SK-N-SH treated with all-trans-retinoic acid at 6 μM for 48 hours (cell line): ENCODE results near the gene ENPP3.

ENCODE experiments used
- ATAC-seq: fragments of 200-7000 bp; cut with Tn5 transposase; 3 replicates; pipeline ENCODE4 v1.9.1; 2020; ENCODE audit warnings: mild to moderate bottlenecking, moderate library complexity
- ARNTL ChIP-seq: fragments of 450-650 bp; formaldehyde crosslinking; IDR thresholded peaks from 2 replicates; pipeline ENCODE4 v1.5.0; 2020; ENCODE audit warnings: low read depth, mild to moderate bottlenecking, moderate library complexity, borderline replicate concordance
- CSRNP3 ChIP-seq: fragments of 250-450 bp; sonication (Bioruptor Pico); IDR thresholded peaks from 2 replicates; pipeline ENCODE4 v1.5.1; 2021; ENCODE audit warnings: mild to moderate bottlenecking, moderate library complexity
- ESRRG ChIP-seq: fragments of 250-450 bp; sonication (Bioruptor Pico); IDR thresholded peaks from 2 replicates; pipeline ENCODE4 v1.6.1; 2021; ENCODE audit warnings: mild to moderate bottlenecking
- GLIS3 ChIP-seq: fragments of 250-450 bp; sonication (Bioruptor Pico); IDR thresholded peaks from 2 replicates; pipeline ENCODE4 v1.5.0; 2020; ENCODE audit warnings: mild to moderate bottlenecking, moderate library complexity
- OSR1 ChIP-seq: fragments of 250-450 bp; sonication (Bioruptor Pico); IDR thresholded peaks from 2 replicates; pipeline ENCODE4 v1.8.0; 2022; ENCODE audit warnings: moderate library complexity, mild to moderate bottlenecking, inconsistent platforms
- PATZ1 ChIP-seq: fragments of 250-450 bp; sonication (Bioruptor Pico); IDR thresholded peaks from 2 replicates; pipeline ENCODE4 v1.8.0; 2020; ENCODE audit warnings: mild to moderate bottlenecking, moderate library complexity, borderline replicate concordance
- POU6F1 ChIP-seq: fragments of 250-450 bp; sonication (Bioruptor Pico); IDR thresholded peaks from 2 replicates; pipeline ENCODE4 v1.8.0; 2021; ENCODE audit warnings: low read depth, mild to moderate bottlenecking, moderate library complexity, borderline replicate concordance
- PPARA ChIP-seq: fragments of 250-450 bp; sonication (Bioruptor Pico); IDR thresholded peaks from 2 replicates; pipeline ENCODE4 v1.5.0; 2020; ENCODE audit warnings: mild to moderate bottlenecking, borderline replicate concordance
- SNAI2 ChIP-seq: fragments of 250-450 bp; sonication (Bioruptor Pico); IDR thresholded peaks from 2 replicates; pipeline ENCODE4 v1.5.0; 2020; ENCODE audit warnings: mild to moderate bottlenecking, moderate library complexity
- TCF4 ChIP-seq: fragments of 250-450 bp; sonication (Bioruptor Pico); IDR thresholded peaks from 2 replicates; pipeline ENCODE4 v1.8.0; 2021; ENCODE audit warnings: mild to moderate bottlenecking, moderate library complexity, borderline replicate concordance
- TOX ChIP-seq: fragments of 250-450 bp; sonication (Bioruptor Pico); IDR thresholded peaks from 2 replicates; pipeline ENCODE4 v1.8.0; 2021; ENCODE audit warnings: mild to moderate bottlenecking, moderate library complexity, borderline replicate concordance
- TSHZ2 ChIP-seq: fragments of 250-450 bp; sonication (Bioruptor Pico); IDR thresholded peaks from 2 replicates; pipeline ENCODE4 v1.5.0; 2020; ENCODE audit warnings: mild to moderate bottlenecking, moderate library complexity
- ZC3H10 ChIP-seq: fragments of 250-450 bp; sonication (Bioruptor Pico); IDR thresholded peaks from 2 replicates; pipeline ENCODE4 v1.5.1; 2021; ENCODE audit warnings: mild to moderate bottlenecking, moderate library complexity
- ZFP3 ChIP-seq: fragments of 250-450 bp; sonication (Bioruptor Pico); IDR thresholded peaks from 2 replicates; pipeline ENCODE4 v1.5.0; 2020; ENCODE audit warnings: mild to moderate bottlenecking, moderate library complexity
- ZFP30 ChIP-seq: fragments of 450-650 bp; formaldehyde crosslinking; IDR thresholded peaks from 2 replicates; pipeline ENCODE4 v1.5.0; 2022; ENCODE audit warnings: mild to moderate bottlenecking, moderate library complexity
- ZNF70 ChIP-seq: fragments of 450-650 bp; formaldehyde crosslinking; IDR thresholded peaks from 2 replicates; pipeline ENCODE4 v1.5.0; 2020; ENCODE audit warnings: mild to moderate bottlenecking, moderate library complexity
- ZNF8 ChIP-seq: fragments of 450-650 bp; formaldehyde crosslinking; IDR thresholded peaks from 2 replicates; pipeline ENCODE4 v1.5.0; 2020; ENCODE audit warnings: mild to moderate bottlenecking, moderate library complexity

The ENPP3 gene

GRCh38 chr6:131733376-131734016, 96.4 kb downstream of the ENPP3 start:
- no peak for ATAC-seq
- TF ChIP-seq SNAI2 (CRISPR knock-in tag) (no peak), TSHZ2 (no peak), GLIS3 (no peak), ZNF8 (CRISPR knock-in tag) (no peak), ZFP30 (CRISPR knock-in tag) (no peak), ARNTL (CRISPR knock-in tag) (no peak), POU6F1 (CRISPR knock-in tag) (no peak), CSRNP3 (no peak), ZNF70 (CRISPR knock-in tag) (no peak), TOX (CRISPR knock-in tag) (no peak), PPARA (CRISPR knock-in tag) (no peak), ZC3H10 (CRISPR knock-in tag) (no peak), PATZ1 (CRISPR knock-in tag) (no peak), OSR1 (no peak), ZFP3 (CRISPR knock-in tag) (no peak)

GRCh38 chr6:131736003-131736596, 99.0 kb downstream of the ENPP3 start:
- no peak for ATAC-seq
- TF ChIP-seq GLIS3 (no peak), CSRNP3 (no peak), TCF4 (CRISPR knock-in tag) (no peak), ESRRG (CRISPR knock-in tag) (no peak), PPARA (CRISPR knock-in tag) (no peak), ZFP30 (CRISPR knock-in tag) (no peak), OSR1 (no peak), PATZ1 (CRISPR knock-in tag) (no peak), ZC3H10 (CRISPR knock-in tag) (no peak), ARNTL (CRISPR knock-in tag) (no peak)
